DOHH2 (cell line): ENCODE measurements around the gene RAB19.
"Not testable (repeated sequence)": the region's sequence is repeated elsewhere in the genome, so short reads cannot be mapped to it uniquely, and the experiment has no call there.

Experiments
- H3F3A ChIP-seq: fragments of 200-600 bp; sonication (generic), shearing (Covaris generic); 2 replicates; pipeline ENCODE4 v1.6.0; 2016; ENCODE audit warnings: antibody characterized with exemption, mild to moderate bottlenecking; ENCODE audit not compliant: control insufficient read depth, insufficient read depth
- H3K27ac ChIP-seq: fragments of 200-600 bp; sonication (generic); 2 replicates; pipeline ENCODE4 v1.5.1; 2014; ENCODE audit warnings: low read depth, mild to moderate bottlenecking, low read length, moderate library complexity
- H3K27me3 ChIP-seq: fragments of 200-600 bp; sonication (generic); 2 replicates; pipeline ENCODE4 v1.6.1; 2014; ENCODE audit warnings: mild to moderate bottlenecking, low read length, mixed read lengths; ENCODE audit not compliant: control insufficient read depth
- H3K36me3 ChIP-seq: fragments of 200-600 bp; sonication (generic); 2 replicates; pipeline ENCODE4 v1.6.1; 2014; ENCODE audit warnings: mild to moderate bottlenecking, low read length, moderate library complexity, mixed read lengths; ENCODE audit not compliant: control insufficient read depth
- H3K4me1 ChIP-seq: fragments of 200-600 bp; sonication (generic); 2 replicates; pipeline ENCODE4 v1.6.1; 2014; ENCODE audit warnings: mild to moderate bottlenecking, low read length, mixed read lengths; ENCODE audit not compliant: control insufficient read depth
- H3K4me2 ChIP-seq: fragments of 200-600 bp; sonication (generic); 2 replicates; pipeline ENCODE4 v1.6.0; 2014; ENCODE audit warnings: mild to moderate bottlenecking, low read length, moderate library complexity
- H3K4me3 ChIP-seq: fragments of 200-600 bp; sonication (generic); 2 replicates; pipeline ENCODE4 v1.5.1; 2014; ENCODE audit warnings: mild to moderate bottlenecking, low read length, mixed read lengths
- H3K79me2 ChIP-seq: fragments of 200-600 bp; sonication (generic); 2 replicates; pipeline ENCODE4 v1.6.1; 2014; ENCODE audit warnings: mild to moderate bottlenecking, low read length, mixed read lengths; ENCODE audit not compliant: control insufficient read depth
- H3K9me2 ChIP-seq: fragments of 200-600 bp; sonication (generic); replicated peaks from 2 replicates; pipeline ENCODE4 v1.6.1; 2014; ENCODE audit warnings: mild to moderate bottlenecking, low read length, mixed read lengths; ENCODE audit not compliant: control insufficient read depth
- H3K9me3 ChIP-seq: fragments of 200-600 bp; sonication (generic); 2 replicates; pipeline ENCODE4 v1.6.1; 2014; ENCODE audit warnings: antibody characterized with exemption, low read length, mixed read lengths; ENCODE audit not compliant: control insufficient read depth, insufficient read depth
- H4K20me1 ChIP-seq: fragments of 200-600 bp; sonication (generic); 2 replicates; pipeline ENCODE4 v1.6.0; 2014; ENCODE audit warnings: low read depth, mild to moderate bottlenecking, antibody characterized with exemption, low read length, moderate library complexity; ENCODE audit not compliant: control insufficient read depth, insufficient read depth
- EZH2phosphoT487 ChIP-seq: fragments of 200-600 bp; sonication (generic); IDR thresholded peaks from 2 replicates; pipeline ENCODE4 v1.6.1; 2017; ENCODE audit warnings: borderline replicate concordance, mild to moderate bottlenecking, antibody characterized with exemption, low read length, moderate library complexity, mixed read lengths
- TF ChIP-seq, protein P1 (sequence below): fragments of 200-600 bp; sonication (generic); IDR thresholded peaks from one replicate; pipeline ENCODE4 v1.5.1; 2014; ENCODE audit warnings: antibody characterized with exemption, mild to moderate bottlenecking, low read depth, low read length; ENCODE audit not compliant: poor library complexity, severe bottlenecking

Gene RAB19

DNA sequence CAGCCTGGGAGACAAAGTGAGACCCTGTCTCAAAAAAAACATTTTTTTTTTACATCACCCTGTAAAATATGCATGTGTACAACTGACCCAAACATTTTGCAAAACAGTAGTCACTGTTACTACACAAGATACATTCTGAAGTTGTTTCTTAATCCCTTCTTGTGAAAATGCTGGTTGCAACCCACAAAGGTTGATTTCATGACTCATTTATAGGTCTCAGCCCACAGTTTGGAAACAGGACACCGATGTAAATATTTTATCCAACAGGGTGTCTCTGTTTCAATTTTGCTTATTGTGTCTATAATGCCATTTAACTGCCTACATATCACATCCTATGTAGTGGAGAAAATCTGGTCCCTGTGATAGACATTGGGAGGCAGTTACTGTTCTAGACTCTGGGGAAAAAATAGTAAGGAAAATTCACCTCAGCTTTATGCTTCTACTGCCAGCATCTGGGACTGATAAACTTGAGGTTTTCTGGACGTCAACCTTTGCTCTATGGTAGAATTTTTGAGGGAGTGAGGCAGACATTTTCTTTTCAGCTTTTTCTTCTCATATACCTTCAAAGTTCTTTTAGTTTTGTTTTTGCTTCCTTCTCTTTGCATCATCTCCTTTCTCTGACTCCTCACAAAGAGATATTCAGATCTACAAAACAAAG lies 1.6 kb upstream of the RAB19 start:
- H3K4me2 ChIP-seq, result no peak overlapping the region
- no peak overlapping the region for H3K27ac ChIP-seq
- H3K9me2 ChIP-seq, result no peaks in the 10 kb centered on the region
- H3K36me3 ChIP-seq, result no peaks in the 10 kb centered on the region
- peaks cover 31% of the 10 kb centered on the region for H3K27me3 ChIP-seq
- no peaks in the 10 kb centered on the region for H4K20me1 ChIP-seq
- peaks cover 21% of the 10 kb centered on the region for H3K4me1 ChIP-seq
- TF ChIP-seq, protein P1, sequence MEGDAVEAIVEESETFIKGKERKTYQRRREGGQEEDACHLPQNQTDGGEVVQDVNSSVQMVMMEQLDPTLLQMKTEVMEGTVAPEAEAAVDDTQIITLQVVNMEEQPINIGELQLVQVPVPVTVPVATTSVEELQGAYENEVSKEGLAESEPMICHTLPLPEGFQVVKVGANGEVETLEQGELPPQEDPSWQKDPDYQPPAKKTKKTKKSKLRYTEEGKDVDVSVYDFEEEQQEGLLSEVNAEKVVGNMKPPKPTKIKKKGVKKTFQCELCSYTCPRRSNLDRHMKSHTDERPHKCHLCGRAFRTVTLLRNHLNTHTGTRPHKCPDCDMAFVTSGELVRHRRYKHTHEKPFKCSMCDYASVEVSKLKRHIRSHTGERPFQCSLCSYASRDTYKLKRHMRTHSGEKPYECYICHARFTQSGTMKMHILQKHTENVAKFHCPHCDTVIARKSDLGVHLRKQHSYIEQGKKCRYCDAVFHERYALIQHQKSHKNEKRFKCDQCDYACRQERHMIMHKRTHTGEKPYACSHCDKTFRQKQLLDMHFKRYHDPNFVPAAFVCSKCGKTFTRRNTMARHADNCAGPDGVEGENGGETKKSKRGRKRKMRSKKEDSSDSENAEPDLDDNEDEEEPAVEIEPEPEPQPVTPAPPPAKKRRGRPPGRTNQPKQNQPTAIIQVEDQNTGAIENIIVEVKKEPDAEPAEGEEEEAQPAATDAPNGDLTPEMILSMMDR, result no peak
- TF ChIP-seq EZH2phosphoT487, result no peak
- no peak overlapping the region for H3K4me3 ChIP-seq
- peaks cover 7% of the 10 kb centered on the region for H3K79me2 ChIP-seq
- H3F3A ChIP-seq, result no peaks in the 10 kb centered on the region
- no peaks in the 10 kb centered on the region for H3K9me3 ChIP-seq

DNA sequence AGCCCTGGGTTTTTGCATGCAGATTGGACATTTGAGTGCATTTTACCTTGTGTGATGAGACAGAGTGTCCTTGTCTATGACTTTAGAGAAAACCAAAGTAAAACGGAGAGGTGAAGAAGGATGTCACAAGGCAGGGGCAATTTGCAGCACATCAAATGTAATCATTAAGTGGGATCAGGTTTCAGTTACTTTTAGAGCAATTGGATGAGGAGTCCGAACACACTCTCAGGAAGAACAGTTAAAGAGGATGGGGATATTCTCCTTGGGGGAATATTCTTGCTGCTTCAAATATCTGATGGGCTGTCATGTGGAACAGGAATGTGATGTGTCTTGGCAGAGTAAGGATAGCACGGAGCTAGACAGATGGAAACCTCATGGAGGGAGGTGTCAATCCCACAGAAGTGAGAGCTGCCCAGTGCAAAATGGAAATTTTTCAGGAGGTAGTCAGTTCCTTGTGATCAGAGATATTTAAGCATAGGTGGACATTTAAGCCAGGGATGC lies 757 bp downstream of the RAB19 start:
- no peaks in the 10 kb centered on the region for H3K36me3 ChIP-seq
- TF ChIP-seq EZH2phosphoT487, result no peak
- TF ChIP-seq, protein P1, result no peak
- no peaks in the 10 kb centered on the region for H3K9me3 ChIP-seq
- H3K4me3 ChIP-seq, result peak overlapping the region; percentile 66
- peaks cover 25% of the 10 kb centered on the region for H3K27me3 ChIP-seq
- peaks cover 13% of the 10 kb centered on the region for H3K4me1 ChIP-seq
- no peaks in the 10 kb centered on the region for H3F3A ChIP-seq
- H4K20me1 ChIP-seq, result no peaks in the 10 kb centered on the region
- H3K4me2 ChIP-seq, result peak overlapping the region; percentile 69
- no peaks in the 10 kb centered on the region for H3K79me2 ChIP-seq
- H3K9me2 ChIP-seq, result no peaks in the 10 kb centered on the region
- no peak overlapping the region for H3K27ac ChIP-seq

- Histone ChIP-seq H3K4me2 (no peak overlapping the region), H3K9me2 (no peaks in the 10 kb centered on the region), H4K20me1 (no peaks in the 10 kb centered on the region), H3K27me3 (peaks cover 17% of the 10 kb centered on the region), H3K4me3 (no peak overlapping the region), H3K27ac (no peak overlapping the region), H3K36me3 (no peaks in the 10 kb centered on the region), H3K4me1 (no peaks in the 10 kb centered on the region), H3K9me3 (no peaks in the 10 kb centered on the region), H3F3A (no peaks in the 10 kb centered on the region), H3K79me2 (no peaks in the 10 kb centered on the region)
- no peak for TF ChIP-seq EZH2phosphoT487
- TF ChIP-seq, protein P1, result no peak
Measured at GRCh38 chr7:140415361-140415760, 11.5 kb downstream of the RAB19 start.

DNA sequence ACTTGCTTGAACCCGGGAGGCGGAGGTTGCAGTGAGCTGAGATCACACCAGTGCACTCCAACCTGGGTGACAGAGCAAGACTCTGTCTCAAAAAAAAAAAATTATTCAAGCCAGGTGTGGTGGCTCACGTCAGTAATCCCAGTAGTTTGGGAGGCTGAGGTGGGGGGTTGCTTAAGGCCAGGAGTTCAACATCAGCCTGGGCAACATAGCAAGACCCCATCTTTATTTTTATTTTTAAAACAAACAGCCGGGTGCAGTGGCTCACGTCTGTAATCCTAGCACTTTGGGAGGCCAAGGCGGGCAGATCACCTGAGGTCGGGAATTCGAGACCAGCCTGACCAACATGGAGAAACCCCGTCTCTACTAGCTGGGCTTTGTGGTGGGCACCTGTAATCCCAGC lies 12.0 kb downstream of the RAB19 start:
- H3K9me2 ChIP-seq, H3K4me1 ChIP-seq, H3K27ac ChIP-seq, H3F3A ChIP-seq, H4K20me1 ChIP-seq, H3K79me2 ChIP-seq, H3K9me3 ChIP-seq, H3K4me2 ChIP-seq, H3K4me3 ChIP-seq, H3K36me3 ChIP-seq: not testable (repeated sequence)
- H3K27me3 ChIP-seq, result peaks cover 17% of the 10 kb centered on the region
